Measurements from ENCODE around the gene GMPR2.

GRCh38 chr14:24194186-24194872, 38.4 kb upstream of the GMPR2 start:
- TF ChIP-seq CTCF (IDR thresholded peaks at IDR 0.05) = no peak
- TF ChIP-seq POLR2A (IDR thresholded peaks at IDR 0.05) = no peak
- TF ChIP-seq POLR2AphosphoS5 (IDR thresholded peaks at IDR 0.05; ENCODE audit: insufficient read depth in 1 of 2, low read depth in 1 of 2) = no peak
